ENCODE data around the gene SMARCAD1. TPM values are rescaled to one million over a fixed set of nuclear protein-coding genes. Genes with fewer than 3 reads are reported as not detected.

The SMARCAD1 gene
- total RNA-seq, 6 experiments from 2014 or later = 7.2 to 10.4 (median 9.6) TPM

GRCh38 chr4:94253036-94253435 is 45.4 kb downstream of the SMARCAD1 start:
- no peak overlapping the region for H3K4me3 ChIP-seq
- no peak for TF ChIP-seq CTCF (IDR thresholded peaks at IDR 0.05)
- TF ChIP-seq POLR2A (IDR thresholded peaks at IDR 0.05) = no peak
- ATAC-seq = no peak
- H3K9me3 ChIP-seq = no peaks in the 10 kb centered on the region
- no peak overlapping the region for H3K27ac ChIP-seq
- intact Hi-C loops (cut with DNase I) = no loop called here
- no peaks in the 10 kb centered on the region for H3K27me3 ChIP-seq
- H3K4me1 ChIP-seq = no peaks in the 10 kb centered on the region
- WGBS (ENCODE audit: insufficient coverage, low coverage, low lambda C conversion rate, missing lambda C conversion rate) = 85% methylated on average over 3 of the region's 3 CpGs
- DNase-seq = no peak
- peaks cover 0 to 24% (median 3%) of the 10 kb centered on the region in 4 donors for H3K36me3 ChIP-seq

DNA sequence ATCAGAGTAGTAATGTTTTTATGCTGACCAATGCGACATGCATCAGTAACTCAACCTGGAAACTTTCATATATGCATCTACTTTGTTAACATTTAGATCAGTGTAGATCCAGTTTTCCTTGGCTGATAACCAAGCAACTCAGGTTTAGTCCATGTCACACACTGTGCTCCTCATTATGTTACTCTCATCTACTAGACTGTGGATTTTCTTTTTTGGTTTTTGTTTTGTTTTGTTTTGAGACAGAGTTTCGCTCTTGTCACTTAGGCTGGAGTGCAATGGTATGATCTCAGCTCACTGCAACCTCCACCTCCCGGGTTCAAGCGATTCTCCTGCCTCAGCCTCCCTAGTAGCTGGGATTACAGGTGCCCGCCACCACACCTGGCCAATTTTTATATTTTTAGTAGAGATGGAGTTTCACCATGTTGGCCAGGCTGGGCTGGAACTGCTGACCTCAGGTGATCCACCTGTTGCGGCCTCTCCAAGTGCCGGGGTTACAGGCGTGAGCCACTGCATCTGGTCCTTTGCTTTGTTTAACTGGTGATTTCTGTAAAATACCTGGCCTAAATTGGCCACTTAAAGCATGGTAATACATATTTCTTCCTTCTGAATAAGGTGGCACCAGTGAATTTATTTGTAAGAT is 48.6 kb downstream of the SMARCAD1 start:
- ATAC-seq (no peak), DNase-seq (no peak)
- TF ChIP-seq POLR2A (IDR thresholded peaks at IDR 0.05) (no peak), CTCF (IDR thresholded peaks at IDR 0.05) (no peak)
- Histone ChIP-seq H3K9me3 (no peaks in the 10 kb centered on the region), H3K27me3 (no peaks in the 10 kb centered on the region), H3K4me3 (no peak overlapping the region), H3K36me3 (peaks cover 0 to 13% (median 3%) of the 10 kb centered on the region in 4 donors), H3K4me1 (no peaks in the 10 kb centered on the region), H3K27ac (no peak overlapping the region)
- intact Hi-C loops (cut with DNase I) = no loop called here
- 94% methylated on average over 5 of the region's 8 CpGs for WGBS (ENCODE audit: insufficient coverage, low coverage, low lambda C conversion rate, missing lambda C conversion rate)

DNA sequence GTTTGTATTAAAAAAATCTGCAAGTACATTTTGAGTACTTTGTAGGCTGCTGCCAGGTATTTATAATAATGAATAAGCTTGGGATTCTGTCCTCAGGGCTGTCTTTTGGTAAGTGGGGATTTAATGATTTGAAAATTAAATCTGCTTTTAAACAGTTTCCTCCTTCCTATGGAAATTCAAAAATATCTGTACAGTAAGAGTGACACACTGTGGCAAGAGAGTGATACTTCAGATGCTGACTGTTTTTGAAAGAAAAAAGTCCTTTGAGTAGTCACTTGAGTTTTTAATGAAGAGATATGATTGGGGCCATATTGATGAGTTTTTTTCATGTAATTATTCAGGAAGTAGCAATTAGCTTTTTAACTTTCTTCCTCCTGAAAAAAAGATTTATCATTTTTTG is 49.2 kb downstream of the SMARCAD1 start:
- no peaks in the 10 kb centered on the region for H3K4me1 ChIP-seq
- H3K27me3 ChIP-seq = no peaks in the 10 kb centered on the region
- DNase-seq (no peak), ATAC-seq (no peak)
- intact Hi-C loops (cut with DNase I) = no loop called here
- TF ChIP-seq CTCF (IDR thresholded peaks at IDR 0.05) (peak in 2 of 4 donors; percentile 16 to 17), POLR2A (IDR thresholded peaks at IDR 0.05) (no peak)
- no peak overlapping the region for H3K27ac ChIP-seq
- peaks cover 0 to 13% (median 3%) of the 10 kb centered on the region in 4 donors for H3K36me3 ChIP-seq
- no peak overlapping the region for H3K4me3 ChIP-seq
- H3K9me3 ChIP-seq = no peaks in the 10 kb centered on the region

DNA sequence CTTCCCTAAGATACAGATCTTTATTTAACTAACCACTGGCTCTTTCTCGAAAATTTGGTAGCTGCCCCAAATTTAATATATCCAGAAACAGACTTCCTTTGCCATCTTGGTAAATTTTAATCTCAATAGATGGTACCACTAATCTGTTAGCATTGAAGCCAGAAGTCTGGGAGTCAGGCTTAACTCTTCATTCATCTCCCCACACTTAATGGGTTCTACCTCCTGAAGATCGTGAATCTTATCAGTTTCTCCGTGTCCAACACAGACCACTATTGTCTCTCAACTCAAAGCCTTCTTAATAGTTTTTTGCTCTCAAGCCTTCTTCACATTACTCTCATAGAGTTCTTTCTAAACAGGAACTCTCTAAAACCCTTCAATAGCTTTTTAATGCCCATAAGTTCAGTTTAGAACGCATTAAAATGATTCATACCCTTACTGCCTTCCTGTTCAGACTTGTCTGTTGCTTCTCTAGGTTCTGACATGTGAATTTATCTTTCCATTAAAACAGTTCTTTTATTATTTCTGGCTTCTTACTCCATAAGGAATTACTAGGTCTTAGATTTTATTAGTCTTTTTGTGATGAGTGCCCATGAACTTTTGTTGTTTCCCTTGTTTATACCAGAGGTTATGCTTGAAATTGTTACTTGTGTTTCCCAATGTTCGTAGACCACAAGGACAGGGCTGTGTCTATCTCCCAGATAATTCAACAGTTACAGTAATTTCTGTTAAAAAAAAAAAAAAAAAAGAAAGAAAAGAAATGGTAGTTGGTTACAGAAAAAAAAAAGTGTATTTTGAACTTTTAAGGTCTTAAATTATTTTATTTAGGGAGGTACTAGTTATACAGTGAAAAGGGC is 54.7 kb downstream of the SMARCAD1 start:
- H3K27ac ChIP-seq = no peak overlapping the region
- intact Hi-C loops (cut with DNase I) = no loop called here

More for the DNA sequence above, 54.7 kb downstream of the SMARCAD1 start:
- no peak for ATAC-seq
- H3K4me1 ChIP-seq = no peaks in the 10 kb centered on the region
- H3K27me3 ChIP-seq = no peaks in the 10 kb centered on the region
- H3K36me3 ChIP-seq = no peaks in the 10 kb centered on the region
- DNase-seq = no peak
- H3K9me3 ChIP-seq = no peaks in the 10 kb centered on the region
- 92% methylated on average over 5 of the region's 5 CpGs for WGBS (ENCODE audit: insufficient coverage, low coverage, low lambda C conversion rate, missing lambda C conversion rate)
- no peak for TF ChIP-seq CTCF (IDR thresholded peaks at IDR 0.05)
- H3K4me3 ChIP-seq = no peak overlapping the region

Data from right lobe of liver (tissue), 6 donors.